ENCODE data around the gene POP7. TPM values are rescaled to one million over a fixed set of nuclear protein-coding genes. Genes with fewer than 3 reads are reported as not detected.

The POP7 gene
- total RNA-seq, 3 donors from 2014 or later = 77.3 to 106 (median 85.9) TPM

DNA sequence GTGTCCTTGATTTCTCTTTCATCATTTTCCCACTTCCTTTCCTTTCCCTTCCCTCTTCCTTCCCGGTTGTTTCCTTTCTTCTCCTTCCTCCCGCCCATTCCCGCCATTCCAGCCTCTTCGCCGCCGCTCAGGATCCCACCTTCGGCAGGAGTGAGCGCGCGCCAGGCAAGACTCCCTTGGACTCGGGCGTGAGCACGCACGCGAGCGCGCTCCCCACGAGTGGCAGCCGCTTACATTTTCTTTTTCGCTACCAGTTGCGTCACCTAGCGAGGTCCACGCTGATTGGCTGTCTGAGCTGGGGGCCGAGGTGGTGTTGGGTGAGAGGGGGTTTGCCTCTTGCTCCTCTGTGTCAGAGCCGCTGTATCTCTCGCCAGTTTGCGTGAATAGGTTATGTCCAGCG, 39.3 kb downstream of the POP7 start:
- no peak for ATAC-seq
- no peaks in the 10 kb centered on the region for H3K36me3 Mint-ChIP-seq (ENCODE audit: insufficient read depth)
- no peaks in the 10 kb centered on the region for H3K9me3 Mint-ChIP-seq

DNA sequence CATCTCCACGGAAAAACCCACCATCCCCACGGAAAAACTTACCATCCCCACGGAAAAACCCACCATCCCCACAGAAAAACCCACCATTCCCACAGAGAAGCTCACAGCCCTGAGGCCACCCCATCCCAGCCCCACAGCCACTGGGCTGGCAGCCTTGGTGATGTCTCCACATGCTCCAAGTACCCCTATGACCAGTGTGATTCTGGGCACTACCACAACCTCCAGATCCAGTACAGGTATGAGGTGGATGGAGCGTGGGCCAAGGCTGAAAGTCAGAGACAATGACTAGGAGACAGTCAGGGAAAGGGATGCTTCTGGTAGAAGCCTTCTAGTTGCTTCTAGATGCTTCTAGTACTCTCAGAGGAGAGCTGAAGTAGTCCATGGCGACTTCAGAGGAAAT, 47.1 kb downstream of the POP7 start:
- no peak overlapping the region for H3K4me3 Mint-ChIP-seq
- ATAC-seq (no peak), DNase-seq (no peak)
- H3K36me3 Mint-ChIP-seq (ENCODE audit: insufficient read depth) = no peaks in the 10 kb centered on the region
- peaks cover 30% of the 10 kb centered on the region for H3K27me3 Mint-ChIP-seq (ENCODE audit: low read depth)
- no peaks in the 10 kb centered on the region for H3K9me3 Mint-ChIP-seq
- H3K4me1 Mint-ChIP-seq (ENCODE audit: low read depth) = no peaks in the 10 kb centered on the region

More for the DNA sequence above, 39.3 kb downstream of the POP7 start:
- Mint-ChIP-seq H3K27me3 (ENCODE audit: low read depth) (peaks cover 22% of the 10 kb centered on the region), H3K4me1 (ENCODE audit: low read depth) (no peaks in the 10 kb centered on the region), H3K4me3 (peak overlapping the region; percentile 49)
- no peak for DNase-seq

DNA sequence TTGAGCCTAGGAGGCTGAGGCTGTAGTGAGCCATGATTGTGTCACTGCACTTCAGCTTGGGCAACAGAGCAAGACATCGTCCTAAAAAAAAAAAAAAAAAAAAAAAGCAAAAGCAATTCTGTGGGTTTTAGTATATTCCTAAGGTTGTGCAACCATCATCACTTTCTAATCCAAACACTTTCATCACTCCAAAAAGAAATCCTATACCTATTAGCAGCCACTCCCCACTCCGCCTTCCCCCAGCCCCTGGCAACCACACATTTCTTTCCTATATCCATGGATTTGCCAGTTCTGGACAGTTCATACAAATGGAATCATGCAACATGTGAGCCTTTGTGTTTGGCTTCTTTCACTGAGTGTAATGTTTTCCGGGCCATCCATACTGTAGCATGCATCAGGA, 47.8 kb downstream of the POP7 start:
- Mint-ChIP-seq H3K4me3 (no peak overlapping the region), H3K27me3 (ENCODE audit: low read depth) (peaks cover 26% of the 10 kb centered on the region), H3K9me3 (no peaks in the 10 kb centered on the region), H3K36me3 (ENCODE audit: insufficient read depth) (no peaks in the 10 kb centered on the region), H3K4me1 (ENCODE audit: low read depth) (no peaks in the 10 kb centered on the region)
- ATAC-seq (no peak), DNase-seq (no peak)

Other genes starting within 250 kb of the POP7 start
- gene SPACDR, start 241.9 kb upstream of the POP7 start, total RNA-seq = under 1 TPM; 0.26 to 0.46 (median 0.41) TPM
- gene TSC22D4, start 226.9 kb upstream of the POP7 start, total RNA-seq = 10 to 100 TPM; 65.4 to 81.9 (median 81.5) TPM
- gene NYAP1, start 222.2 kb upstream of the POP7 start, total RNA-seq = under 1 TPM; 0.11 to 0.33 (median 0.18) TPM
- gene AGFG2, start 166.9 kb upstream of the POP7 start, total RNA-seq = 10 to 100 TPM; 58.6 to 72.0 (median 65.9) TPM
- 1 to 10 TPM; 6.2 to 8.1 (median 7.6) TPM for gene SAP25, start 132.2 kb upstream of the POP7 start, total RNA-seq
- 10 to 100 TPM; 69.3 to 75.5 (median 73.1) TPM for gene LRCH4, start 120.0 kb upstream of the POP7 start, total RNA-seq
- under 1 TPM; 0.14 to 0.40 (median 0.34) TPM for gene FBXO24, start 119.8 kb upstream of the POP7 start, total RNA-seq
- gene PCOLCE, start 103.8 kb upstream of the POP7 start, total RNA-seq = 1 to 10 TPM; 1.4 to 3.1 (median 2.0) TPM
- 1 to 10 TPM; 7.8 to 8.4 (median 7.9) TPM for gene MOSPD3, start 93.6 kb upstream of the POP7 start, total RNA-seq
- 10 to 100 TPM; 11.8 to 16.1 (median 15.4) TPM for gene TFR2, start 64.6 kb upstream of the POP7 start, total RNA-seq
- not detected for gene ACTL6B, start 49.7 kb upstream of the POP7 start, total RNA-seq
- gene GNB2, start 32.4 kb upstream of the POP7 start, total RNA-seq = 100 to 1,000 TPM; 209 to 231 (median 215) TPM
- 10 to 100 TPM; 56.2 to 88.3 (median 58.0) TPM for gene GIGYF1, start 11.9 kb upstream of the POP7 start, total RNA-seq
- not detected for gene EPO, start 14.3 kb downstream of the POP7 start, total RNA-seq
- gene ZAN, start 27.5 kb downstream of the POP7 start, total RNA-seq = not detected
- 1 to 10 TPM; 1.5 to 3.9 (median 2.6) TPM for gene EPHB4, start 121.4 kb downstream of the POP7 start, total RNA-seq
- 10 to 100 TPM; 22.9 to 31.7 (median 29.6) TPM for gene SLC12A9, start 146.6 kb downstream of the POP7 start, total RNA-seq
- gene TRIP6, start 161.3 kb downstream of the POP7 start, total RNA-seq = 10 to 100 TPM; 44.9 to 47.7 (median 45.4) TPM
- 100 to 1,000 TPM; 406 to 450 (median 436) TPM for gene SRRT, start 169.0 kb downstream of the POP7 start, total RNA-seq
- 1 to 10 TPM; 3.7 to 5.1 (median 4.6) TPM for gene UFSP1, start 183.6 kb downstream of the POP7 start, total RNA-seq
- gene ACHE, start 189.8 kb downstream of the POP7 start, total RNA-seq = under 1 TPM; 0.32 to 0.54 (median 0.35) TPM
- gene MUC3A, start 243.4 kb downstream of the POP7 start, total RNA-seq = under 1 TPM in 1 of 3 donors, not detected in 2; 0.16 TPM